ENCODE measurements around the gene PFKL. TPM values are rescaled to one million over a fixed set of nuclear protein-coding genes. Genes with fewer than 3 reads are reported as not detected.

The PFKL gene
- total and polyA plus RNA-seq, 2 of the 8 experiments (the other 6 are each of a cell fraction or from before 2014, with no cell fraction given) = 80.2 to 82.3 TPM

GRCh38 chr21:44349847-44350772 is 50.3 kb downstream of the PFKL start (continued):
- TF ChIP-seq CHD7 (IDR thresholded peaks at IDR 0.05; ENCODE audit: insufficient replicate concordance, low read length) = no peak

Measured in H1 (cell line).